ENCODE measurements around the gene PET117. TPM values are rescaled to one million over a fixed set of nuclear protein-coding genes. Genes with fewer than 3 reads are reported as not detected.
A peak's percentile ranks its signal among the peaks of the same experiment; 100 is the strongest.
"Not testable (repeated sequence)": the region's sequence is repeated elsewhere in the genome, so short reads cannot be mapped to it uniquely, and the experiment has no call there.

The PET117 gene, protein sequence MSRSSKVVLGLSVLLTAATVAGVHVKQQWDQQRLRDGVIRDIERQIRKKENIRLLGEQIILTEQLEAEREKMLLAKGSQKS
- 3.8 TPM for total RNA-seq

GRCh38 chr20:18137412-18138265, at the start of gene PET117, which contains the start of gene KAT14:
PET117 (plus strand) TSS chr20:18137863; CDS start chr20:18137956, 93 bp downstream.
KAT14 (plus strand) TSS chr20:18137863; CDS start chr20:18142661, 4,798 bp downstream.
- DNase-seq (ENCODE audit: low read depth in 2 of 3, low spot score in 2 of 3): peak; percentile 93 to 96 (median 94)

DNA sequence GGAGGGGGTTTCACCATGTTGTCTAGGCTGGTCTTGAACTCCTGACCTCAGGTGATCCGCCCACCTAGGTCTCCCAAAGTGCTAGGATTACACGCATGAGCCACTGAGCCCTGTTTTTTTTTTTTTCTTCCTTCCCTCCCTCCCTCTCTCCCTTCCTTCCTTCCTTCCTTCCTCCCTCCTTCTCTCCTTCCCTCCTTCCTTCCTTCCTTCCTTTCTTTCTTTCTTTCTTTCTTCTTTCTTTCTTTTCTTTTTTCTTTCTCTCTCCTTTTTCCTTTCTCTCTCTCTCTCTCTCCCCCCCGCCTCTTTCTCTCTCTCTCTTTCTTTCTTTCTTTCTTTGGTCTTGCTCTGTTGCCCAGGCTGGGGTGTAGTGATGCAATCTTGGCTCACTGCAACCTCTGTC, 49.4 kb upstream of the PET117 start:
- not testable (repeated sequence) for DNase-seq (ENCODE audit: low read depth in 2 of 3, low spot score in 2 of 3)

DNA sequence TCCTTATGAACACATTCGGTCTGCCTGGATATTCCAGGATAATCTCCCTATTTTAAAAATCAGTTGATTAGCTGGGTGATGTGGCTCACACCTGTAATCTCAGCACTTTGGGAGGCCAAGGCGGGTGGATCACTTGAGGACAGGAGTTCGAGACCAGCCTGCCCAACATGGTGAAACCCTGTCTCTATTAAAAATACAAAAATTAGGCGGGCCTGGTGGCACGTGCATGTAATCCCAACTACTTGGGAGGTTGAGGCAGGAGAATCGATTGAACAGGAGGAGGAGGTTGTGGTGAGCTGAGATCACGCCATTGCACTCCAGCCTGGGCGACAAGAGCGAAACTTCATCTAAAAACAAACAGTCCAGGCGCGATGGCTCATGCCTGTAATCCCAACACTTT, 48.8 kb upstream of the PET117 start:
- DNase-seq (ENCODE audit: low read depth in 2 of 3, low spot score in 2 of 3): not testable (repeated sequence)

DNA sequence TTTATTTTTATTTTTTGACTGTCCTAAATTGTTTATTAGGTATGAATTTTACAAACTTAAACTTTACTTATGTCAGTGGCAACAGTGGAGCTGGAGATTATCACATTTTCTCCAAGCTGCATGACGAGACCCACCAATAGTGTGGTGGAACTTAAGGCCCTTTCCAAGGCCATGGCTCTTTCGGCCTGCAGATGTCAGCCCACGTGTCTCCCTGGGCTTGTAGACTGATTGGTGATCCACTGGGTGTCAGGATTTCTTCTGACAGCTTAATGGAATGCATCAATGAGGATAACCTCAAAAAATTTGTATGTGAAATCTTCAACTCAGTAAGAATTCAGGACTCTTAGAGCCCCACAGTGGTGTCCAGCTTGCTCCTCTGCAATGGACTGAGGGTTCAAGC, 47.6 kb upstream of the PET117 start:
- no peak for DNase-seq (ENCODE audit: low read depth in 2 of 3, low spot score in 2 of 3)

GRCh38 chr20:18090477-18090876, 47.2 kb upstream of the PET117 start:
- DNase-seq (ENCODE audit: low read depth in 2 of 3, low spot score in 2 of 3): no peak

- no peak for DNase-seq (ENCODE audit: low read depth in 2 of 3, low spot score in 2 of 3)
Observed at GRCh38 chr20:18091623-18092022, 46.0 kb upstream of the PET117 start.

DNA sequence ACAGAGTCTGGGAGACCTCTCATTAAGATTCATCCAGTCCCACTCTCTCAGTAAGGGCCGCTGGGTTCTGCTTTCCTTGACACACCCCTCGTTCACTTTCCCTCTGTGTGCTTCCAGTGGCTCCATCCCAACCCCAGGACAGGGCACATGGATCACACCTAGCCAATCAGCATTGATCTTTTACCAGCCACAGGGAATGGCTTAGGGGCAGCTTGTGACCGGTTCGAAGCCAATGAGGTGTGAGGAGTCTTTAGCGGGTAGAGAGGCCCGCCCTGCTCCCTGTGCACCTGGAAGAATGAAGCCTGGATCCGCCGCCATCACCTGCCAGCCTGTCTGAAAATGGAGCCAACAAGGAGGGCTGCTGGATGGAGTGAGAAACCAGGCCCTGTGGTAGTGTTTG, 44.8 kb upstream of the PET117 start:
- DNase-seq (ENCODE audit: low read depth in 2 of 3, low spot score in 2 of 3): no peak

GRCh38 chr20:18093388-18093787, 44.3 kb upstream of the PET117 start:
- DNase-seq (ENCODE audit: low read depth in 2 of 3, low spot score in 2 of 3): no peak

DNA sequence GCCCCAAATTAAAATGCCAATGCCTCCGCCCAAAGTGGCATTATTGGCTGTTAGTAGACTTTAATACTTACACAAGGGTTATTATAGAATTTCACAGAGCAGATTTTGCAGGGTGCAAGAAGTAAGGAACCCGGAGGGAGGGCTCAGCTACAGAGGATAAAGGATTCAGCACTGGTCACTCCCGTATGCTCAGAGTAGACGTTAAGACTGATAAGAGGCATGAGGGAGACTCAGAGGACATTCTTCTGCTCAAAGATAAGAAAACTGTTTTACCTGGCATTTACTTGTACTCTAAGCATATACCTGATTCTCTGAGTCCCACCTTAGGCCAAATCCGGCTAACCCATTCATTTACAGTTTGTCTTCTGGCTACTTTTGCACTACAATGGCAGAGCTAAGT, 43.5 kb upstream of the PET117 start:
- no peak for DNase-seq (ENCODE audit: low read depth in 2 of 3, low spot score in 2 of 3)

GRCh38 chr20:18100569-18100968, 37.1 kb upstream of the PET117 start:
- not testable (repeated sequence) for DNase-seq (ENCODE audit: low read depth in 2 of 3, low spot score in 2 of 3)

DNA sequence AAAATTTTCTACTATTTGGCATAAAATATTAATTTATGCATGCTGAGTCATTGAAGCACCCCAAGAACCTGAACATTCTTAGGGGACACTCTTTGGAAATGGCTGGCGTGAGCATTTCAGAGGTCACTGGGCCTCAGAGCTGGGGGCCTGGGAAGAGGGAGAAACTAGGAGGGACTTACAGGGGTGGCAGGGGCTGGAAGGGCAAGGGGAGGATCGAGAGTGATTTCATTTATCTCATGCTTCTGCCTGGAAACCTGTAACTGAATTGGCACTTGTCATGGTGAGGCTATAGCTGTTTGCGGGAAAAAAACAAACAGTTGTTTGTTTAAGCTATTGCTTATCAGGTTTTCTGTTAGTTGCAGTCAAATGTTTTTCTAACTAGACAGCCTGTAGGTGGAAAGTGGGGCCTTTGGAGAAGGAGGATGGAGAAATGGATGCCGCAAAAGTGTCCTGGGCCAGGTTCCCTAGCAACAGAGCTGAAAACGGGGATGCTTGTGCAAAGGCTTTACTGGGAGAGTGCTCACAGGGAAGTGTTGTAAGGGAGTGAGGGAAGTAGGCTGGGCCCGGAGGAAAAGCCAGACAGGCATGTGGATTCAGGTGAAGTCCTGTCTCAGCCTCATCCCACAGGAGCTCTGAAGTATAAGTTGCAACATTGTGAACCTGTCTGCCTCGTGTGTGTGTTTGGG, 36.4 kb upstream of the PET117 start:
- DNase-seq (ENCODE audit: low read depth in 2 of 3, low spot score in 2 of 3): no peak

DNA sequence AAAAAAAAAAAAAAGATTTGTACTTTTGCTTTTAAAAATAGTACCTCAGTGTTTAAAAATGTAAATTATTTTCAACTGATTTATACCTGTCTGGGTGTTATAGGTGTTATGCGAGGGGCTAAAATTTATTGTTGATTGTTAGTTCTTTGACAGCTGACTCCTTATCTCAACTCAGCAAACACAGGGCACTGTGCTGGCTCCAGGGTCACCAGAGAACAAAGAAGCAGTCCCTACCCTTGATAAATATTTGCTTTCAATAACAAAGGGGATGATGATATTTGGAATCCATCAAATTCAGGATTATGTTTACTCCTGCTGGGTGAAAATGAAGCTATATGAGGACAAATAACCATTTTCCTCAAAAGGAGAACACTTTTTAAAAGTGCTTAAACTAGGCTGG, 34.2 kb upstream of the PET117 start:
- no peak for DNase-seq (ENCODE audit: low read depth in 2 of 3, low spot score in 2 of 3)

GRCh38 chr20:18108326-18108725, 29.3 kb upstream of the PET117 start:
- DNase-seq (ENCODE audit: low read depth in 2 of 3, low spot score in 2 of 3): no peak

GRCh38 chr20:18128574-18128973, 9.1 kb upstream of the PET117 start:
- peak in 1 of 3 donors; percentile 41 for DNase-seq (ENCODE audit: low read depth in 2 of 3, low spot score in 2 of 3)

DNA sequence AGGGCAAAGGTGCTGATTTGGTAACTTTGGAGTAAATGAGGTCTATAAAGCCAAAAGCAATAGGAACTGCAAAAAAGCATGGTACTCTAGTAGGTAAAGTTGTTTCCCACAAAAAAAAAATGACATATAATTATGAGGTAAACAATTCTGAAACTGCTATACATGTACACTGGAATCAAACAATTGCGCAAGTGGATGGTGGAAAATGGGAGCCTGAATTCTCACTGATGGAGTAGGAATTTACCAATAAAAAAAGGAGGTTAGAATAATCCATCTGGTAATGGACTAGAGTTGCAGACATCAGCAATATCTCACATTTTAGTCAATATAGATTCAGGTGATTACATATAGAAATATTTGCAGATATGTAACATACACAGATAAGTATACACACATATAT, 5.0 kb upstream of the PET117 start:
- DNase-seq (ENCODE audit: low read depth in 2 of 3, low spot score in 2 of 3): no peak

DNA sequence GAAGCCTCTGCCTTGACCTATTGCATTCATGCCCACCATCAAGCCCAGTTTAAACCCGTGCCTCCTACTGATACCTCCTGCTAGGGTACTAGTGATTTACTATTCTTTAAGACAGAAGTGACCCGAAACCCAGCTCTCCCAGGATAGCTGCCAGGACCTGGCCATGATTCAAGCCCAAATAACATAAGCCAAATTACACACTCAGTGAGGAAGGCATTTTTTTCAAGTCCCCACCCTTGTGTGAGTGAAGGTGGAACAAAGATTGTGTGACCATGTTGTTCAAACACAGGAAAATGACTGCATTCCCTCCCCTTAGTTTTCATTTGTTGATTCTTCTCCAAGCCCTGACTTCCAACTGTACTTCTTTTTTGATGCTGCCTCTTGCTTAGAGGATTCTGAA, 3.7 kb upstream of the PET117 start:
- DNase-seq (ENCODE audit: low read depth in 2 of 3, low spot score in 2 of 3): no peak

DNA sequence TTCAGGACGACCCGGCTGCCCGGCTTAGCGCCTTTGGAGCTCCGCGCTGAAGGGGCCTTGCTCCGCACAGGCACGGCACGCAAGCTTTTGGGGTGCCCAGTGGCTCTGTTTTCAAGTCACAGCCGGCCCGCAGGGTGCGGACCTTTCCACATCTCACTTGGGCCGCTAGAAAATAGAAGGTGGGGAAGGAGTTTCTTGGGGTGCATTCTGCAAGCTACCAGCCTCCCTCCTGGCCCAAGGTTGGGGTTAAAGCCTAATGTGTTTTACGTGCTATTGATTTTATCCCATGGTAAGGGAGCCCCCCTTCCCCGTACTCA, 561 bp downstream of the PET117 start:
- DNase-seq (ENCODE audit: low read depth in 2 of 3, low spot score in 2 of 3): no peak

GRCh38 chr20:18138639-18139583, 1.2 kb downstream of the PET117 start:
- no peak for DNase-seq (ENCODE audit: low read depth in 2 of 3, low spot score in 2 of 3)

GRCh38 chr20:18139832-18140231, 2.2 kb downstream of the PET117 start:
- DNase-seq (ENCODE audit: low read depth in 2 of 3, low spot score in 2 of 3): no peak

- no peak for DNase-seq (ENCODE audit: low read depth in 2 of 3, low spot score in 2 of 3)
Observed at GRCh38 chr20:18144541-18145099, 7.0 kb downstream of the PET117 start.

Data from hematopoietic multipotent progenitor cell (in vitro differentiated cells).